Stimulated activated CD4-positive, alpha-beta T cell treated with anti-CD3 and anti-CD28 coated beads, Interleukin-2, amount 100 ng/mL, for 4 hours (primary cell): Measurements from ENCODE around the gene SLC24A3.

Source experiments
- DNase-seq: peaks from one replicate; pipeline ENCODE4 v3.0.0-alpha.2; 2020; ENCODE audit warnings: low read depth

SLC24A3 gene

DNA sequence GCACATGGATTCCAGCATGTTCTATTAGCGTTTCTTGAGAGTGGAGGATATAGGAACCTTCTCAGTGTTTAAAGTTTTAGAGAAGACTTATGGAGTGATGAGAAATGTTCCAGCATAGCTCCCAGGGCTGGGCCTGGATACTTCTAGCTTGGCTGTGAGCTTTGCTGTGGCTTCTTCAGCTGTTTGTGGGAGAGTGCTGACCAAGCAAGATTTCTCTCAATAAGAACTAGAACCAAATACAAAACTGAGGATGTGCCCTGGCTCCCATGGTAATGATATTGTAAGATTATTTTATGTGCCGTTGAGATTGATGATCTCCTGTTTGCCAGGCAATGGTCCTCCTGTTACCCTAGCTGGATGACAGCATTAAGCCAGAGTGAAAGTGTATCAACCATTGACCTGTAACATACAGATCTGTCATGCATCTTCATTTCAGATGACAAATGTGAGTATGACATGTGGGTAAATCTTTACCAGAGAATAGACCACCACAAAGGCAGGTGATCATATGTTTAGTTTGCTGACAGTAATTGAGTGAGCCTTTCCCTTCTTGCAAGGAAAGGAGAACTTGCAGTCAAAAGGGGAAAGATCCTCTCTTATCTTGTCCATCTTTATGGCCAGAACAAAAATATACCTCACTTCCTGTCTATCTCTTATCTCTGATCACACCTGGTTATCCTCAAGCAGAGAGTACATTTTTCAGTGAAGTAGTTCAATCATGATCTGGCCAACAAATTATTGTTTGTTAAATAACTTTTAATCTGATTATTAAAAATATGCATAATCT, 180.1 kb downstream of the SLC24A3 start:
- no peak for DNase-seq

DNA sequence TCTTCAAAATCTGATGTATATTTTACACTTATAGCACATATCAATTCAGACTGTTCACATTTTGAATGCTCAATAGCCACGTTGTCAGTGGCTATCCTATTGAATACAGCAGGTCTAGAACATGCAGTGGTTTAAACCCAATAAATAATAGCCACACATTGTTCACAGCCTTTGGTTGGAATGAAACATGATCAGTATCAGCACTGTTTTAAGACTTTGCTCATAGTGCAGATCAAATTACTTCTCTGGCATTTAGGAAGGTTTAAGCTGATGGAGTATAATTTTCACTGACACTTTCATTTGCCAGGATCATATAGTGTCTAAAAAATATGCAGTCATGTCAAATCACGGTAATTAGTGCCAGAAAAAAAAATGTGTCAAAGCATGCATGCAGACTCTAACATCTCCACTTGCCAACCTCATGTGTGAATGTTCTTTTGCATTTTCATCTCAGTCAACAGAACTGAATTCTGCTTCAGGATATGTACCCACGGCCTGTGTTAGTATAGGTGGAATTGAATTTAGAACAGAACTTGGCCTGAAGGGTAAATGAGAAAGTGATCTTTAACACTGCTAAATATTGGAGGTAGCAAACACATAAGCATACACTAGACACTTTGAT, 184.1 kb downstream of the SLC24A3 start:
- DNase-seq: no peak

DNA sequence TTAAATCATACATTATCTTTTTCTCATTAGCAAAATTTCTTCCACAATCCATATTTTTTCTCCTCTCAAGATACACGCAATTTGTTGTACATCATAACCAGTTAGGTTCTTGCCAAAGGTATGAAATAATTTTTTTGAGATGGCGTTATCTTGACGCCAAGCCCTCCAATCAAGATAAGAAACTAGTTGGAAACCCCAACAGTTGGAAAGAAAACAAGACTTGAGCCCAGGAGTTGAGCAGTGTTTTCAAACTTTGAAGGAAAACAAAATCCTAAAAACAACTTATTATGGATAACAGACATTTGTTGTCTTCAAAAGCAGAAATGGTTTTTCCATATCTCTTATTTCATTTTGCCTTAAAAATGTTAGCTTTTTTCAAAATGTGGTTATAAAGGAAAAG, 184.8 kb downstream of the SLC24A3 start:
- no peak for DNase-seq

DNA sequence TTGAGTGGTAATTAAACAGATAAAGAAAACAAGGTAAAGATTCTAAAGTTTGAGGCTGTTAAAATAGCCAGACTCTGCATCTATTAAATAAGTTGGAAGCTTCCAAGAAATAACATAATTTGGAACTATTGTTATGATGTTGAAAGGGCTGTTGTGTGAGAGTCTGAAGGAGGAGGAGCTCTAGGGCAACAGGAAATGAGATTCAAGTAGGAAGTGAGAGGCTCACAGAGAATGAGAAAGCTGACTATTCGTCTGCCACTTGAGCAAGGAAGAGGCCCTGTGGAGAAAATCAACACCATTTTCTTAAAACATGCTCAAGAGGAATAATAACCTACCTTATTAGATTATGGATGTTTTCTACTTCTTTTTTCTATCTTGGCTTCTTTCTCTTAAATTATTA, 185.2 kb downstream of the SLC24A3 start:
- no peak for DNase-seq

DNA sequence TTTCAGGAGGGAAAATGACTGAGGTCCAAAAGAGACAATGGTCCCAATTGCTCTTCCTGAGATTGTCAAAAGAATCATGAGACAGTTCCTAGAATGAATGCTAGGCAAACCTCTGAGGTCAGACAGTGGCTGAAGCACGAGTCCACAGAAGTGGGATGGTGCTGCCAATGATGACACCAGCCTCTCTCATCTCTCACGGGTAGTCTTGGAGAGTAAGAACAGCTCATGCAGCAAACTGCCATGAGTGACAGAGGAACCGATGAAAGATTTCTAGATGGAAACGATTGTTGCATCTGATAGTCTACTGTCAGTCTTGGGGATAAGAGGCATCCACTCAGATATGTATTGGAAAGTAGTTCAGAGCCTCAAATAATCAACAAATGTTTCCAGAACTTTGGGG, 188.7 kb downstream of the SLC24A3 start:
- DNase-seq: no peak

DNA sequence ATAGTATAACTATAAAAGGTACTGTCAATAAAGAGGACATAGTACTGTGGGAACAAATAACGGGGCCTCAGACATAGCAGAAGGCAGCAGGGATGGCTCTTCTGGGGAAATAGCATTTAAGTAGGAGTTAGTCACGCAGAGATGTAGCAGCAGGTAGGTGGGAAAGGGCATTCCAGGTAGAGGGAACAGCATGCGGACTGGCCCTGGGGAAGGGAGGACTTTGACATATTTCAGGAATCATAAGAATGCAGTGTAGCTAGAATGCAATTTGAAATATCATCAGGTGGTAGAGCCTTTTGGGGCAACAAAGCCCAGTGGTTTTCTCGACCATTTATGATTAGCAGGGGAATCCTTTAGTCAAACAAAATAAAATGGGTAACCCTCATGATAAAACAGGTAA, 191.1 kb downstream of the SLC24A3 start:
- no peak for DNase-seq

DNA sequence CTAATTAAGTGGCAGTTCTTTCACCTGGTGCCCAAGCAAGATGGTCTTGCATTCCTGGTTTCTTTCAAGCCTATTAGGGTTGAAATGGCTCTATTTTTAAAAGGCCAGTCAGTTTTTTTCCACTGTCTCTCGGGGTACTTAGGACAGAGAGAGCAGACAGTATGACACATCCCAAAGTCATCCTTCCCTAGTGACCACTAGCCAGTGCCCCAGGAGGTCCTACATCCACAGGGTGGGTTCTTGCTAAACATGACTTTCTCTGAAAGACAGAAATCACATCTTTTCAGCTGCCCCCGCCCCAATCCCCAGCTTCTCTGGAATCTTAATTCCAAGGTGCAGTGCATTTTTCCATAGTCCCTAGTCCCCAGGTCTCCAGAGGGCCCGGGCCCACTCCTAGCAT, 192.4 kb downstream of the SLC24A3 start:
- no peak for DNase-seq

DNA sequence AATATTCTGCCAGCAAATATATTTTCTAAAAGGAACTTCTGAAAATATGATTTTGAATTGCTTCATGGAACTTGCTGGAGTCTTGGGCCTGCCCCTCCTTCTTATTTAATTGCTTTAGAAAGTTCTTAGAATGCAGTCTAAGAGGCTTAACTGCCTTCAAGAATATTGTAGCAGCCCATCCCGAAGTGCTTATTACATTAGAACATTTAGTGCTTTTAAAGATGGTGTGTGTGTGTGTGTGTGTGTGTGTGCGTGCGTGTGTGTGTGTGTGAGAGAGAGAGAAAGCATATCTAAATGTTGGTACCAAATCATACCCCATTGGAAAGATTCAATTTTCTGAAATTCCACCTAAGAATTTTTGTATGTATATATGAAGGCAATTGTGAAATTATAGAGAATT, 193.5 kb downstream of the SLC24A3 start:
- DNase-seq: no peak

DNA sequence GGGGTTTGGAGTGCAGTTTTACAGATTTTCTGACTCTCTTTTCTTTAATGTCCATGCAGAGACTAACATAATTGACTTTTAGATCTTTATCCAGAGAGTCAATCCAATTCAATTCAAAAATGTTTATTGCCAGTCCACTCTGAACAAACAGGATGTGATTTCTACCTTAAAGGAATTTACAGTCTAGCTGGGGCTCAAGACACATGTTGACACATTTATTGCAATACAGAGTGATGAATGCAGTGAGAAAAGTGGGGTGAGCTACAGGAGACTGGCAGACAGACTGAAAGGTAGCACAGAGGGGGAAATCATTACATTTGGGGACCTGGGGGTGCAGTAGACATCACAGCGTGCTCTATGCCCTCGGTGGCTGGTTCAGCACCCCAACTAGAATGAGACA, 193.9 kb downstream of the SLC24A3 start:
- DNase-seq: no peak

DNA sequence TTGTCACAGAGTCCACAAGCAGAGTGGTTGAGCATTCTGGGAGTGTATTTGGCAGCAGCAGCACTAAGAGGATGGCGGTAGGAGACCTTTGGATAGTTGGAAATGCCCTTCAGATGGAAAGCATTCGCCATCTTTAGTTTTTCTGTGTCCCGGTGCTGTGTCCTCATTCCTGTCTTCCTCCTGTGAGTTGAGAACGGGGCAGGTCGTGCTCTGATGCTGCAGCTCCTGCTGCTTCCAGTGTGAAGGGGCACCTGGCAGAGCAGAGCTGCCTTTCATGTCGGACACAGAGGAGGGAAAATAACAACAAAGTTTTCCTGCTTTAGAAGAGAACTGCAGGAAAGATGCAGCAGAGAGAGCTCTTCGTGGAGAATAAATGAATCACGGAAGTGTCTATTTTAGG, 194.8 kb downstream of the SLC24A3 start:
- no peak for DNase-seq

DNA sequence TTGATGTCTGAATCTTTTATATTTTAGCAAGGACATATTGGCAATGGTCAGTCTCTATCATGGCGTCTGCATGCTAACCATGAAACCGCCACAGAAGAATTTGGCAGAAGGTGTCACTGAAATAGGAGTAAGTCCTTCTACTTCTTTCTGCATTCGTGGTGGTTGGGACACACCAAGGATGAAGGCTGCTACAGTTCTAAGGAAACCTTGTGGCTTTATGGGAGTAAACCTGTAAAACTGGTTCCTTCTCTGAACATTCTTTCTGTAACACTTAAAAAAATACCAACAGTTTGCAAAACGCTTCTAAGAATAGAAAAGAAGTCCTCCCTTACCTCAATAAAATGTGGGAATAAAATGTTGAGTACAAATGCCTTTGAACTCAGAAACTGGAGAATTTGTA, 195.3 kb downstream of the SLC24A3 start:
- no peak for DNase-seq

DNA sequence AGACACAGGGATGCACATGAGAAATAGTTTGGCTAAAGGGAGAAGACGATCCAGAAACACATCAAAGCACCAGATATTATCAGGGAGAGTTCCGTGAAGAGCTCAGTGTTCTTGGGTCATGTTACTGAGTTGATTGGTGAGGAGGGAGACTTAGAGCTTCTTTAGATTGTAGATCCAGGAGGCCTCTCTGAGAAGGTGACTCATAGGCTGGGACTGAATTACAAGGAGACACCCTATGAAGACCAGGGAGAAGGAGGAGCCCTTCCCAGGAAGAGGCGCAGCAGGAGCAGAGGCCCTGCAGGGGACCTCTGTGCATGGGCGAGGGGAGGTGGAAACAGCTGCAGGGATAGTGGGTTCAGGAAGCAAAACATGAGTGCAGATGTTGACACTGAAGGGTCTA, 196.5 kb downstream of the SLC24A3 start:
- no peak for DNase-seq

DNA sequence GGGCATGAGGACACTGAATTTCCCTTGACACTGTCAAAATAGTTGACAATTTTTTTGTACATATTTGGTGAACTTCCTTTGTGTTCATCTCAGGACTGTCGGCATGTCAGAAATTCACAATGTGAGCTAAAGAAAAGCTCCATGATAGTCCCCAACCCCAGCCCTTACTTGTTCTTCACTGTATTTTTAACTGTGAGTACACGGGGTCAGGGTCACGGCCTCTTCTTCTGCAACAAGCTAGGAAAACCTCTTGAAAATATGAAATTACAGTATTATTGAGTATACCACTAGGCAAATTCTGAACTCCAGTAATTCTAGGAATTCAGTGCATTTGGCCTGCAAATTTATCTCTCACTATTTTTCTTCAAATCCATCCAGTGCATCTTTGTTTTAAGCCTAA, 199.4 kb downstream of the SLC24A3 start:
- no peak for DNase-seq

DNA sequence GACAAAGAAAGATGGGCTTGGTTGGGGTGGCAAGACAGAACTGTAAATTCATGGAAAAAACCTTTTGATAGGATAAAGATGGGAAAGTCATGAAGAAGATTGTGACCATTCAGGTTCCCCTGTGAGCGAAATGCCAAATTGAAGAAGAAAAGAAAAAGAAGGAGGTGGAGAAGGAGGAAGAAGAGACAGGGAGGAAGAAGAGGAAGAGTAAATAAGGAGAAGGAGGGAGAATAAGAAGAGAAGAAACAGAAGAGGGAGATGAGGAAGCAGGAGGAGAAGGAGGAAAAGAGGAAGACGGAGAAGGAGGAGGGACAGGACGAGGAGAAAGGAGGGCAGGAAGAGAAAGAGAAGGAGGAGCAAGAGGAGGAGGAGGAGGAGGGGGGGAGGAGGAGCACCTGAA, 199.8 kb downstream of the SLC24A3 start:
- DNase-seq: no peak

DNA sequence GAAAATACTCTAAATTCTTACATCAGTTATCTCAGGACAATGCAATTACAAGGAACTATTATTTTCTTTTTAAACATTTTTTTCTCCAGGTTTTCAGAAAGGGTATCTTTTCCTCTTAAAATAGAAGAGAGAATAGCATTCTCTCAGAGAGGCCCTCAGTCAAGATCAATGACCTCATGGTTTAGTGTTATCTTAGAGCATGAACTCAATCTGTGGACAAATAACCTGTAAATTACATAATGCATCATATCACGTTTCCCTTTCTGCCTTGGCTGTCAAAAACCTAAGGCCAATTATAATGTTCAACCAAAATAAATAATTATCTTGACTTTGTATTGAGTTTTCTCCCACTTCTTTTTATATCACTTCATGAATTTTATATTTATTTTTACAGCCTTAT, 202.2 kb downstream of the SLC24A3 start:
- no peak for DNase-seq

DNA sequence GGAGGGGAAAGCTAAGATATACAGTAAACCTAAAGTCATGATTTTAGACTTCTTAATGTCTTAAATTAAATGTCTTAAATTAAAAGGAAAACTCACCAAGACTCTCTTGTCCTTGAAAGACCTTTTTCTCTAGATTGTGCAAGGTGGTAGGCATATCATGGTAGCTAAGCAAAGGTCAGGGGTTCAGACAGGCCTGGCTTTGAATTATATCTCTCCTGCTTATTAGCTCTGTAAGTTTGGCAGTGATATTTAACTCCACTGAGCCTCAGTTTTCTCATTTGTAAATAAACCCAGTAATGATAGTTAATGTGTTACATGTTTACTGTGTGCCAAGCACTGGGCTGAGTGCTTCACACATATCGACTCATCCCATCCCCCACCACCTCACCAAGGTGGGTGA, 203.3 kb downstream of the SLC24A3 start:
- DNase-seq: no peak

DNA sequence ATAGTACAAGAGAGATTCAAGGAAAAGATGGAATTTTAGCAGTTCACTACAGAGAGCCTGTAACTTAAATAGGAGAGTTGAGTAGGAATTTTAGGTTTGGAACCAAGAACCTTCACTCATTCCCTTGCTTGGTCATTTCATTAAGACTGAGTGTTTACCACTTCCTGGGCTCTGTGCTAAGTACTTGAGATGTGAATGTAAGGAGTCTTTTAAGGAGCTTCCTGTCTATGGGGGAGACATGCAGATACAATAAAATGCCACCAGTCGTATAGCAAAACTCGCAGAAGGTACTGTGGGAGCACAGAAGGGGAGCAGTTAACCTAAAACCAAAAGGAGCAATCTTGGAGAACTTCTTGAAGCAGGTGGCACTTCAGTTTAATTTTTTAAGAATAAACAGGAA, 204.2 kb downstream of the SLC24A3 start:
- no peak for DNase-seq

DNA sequence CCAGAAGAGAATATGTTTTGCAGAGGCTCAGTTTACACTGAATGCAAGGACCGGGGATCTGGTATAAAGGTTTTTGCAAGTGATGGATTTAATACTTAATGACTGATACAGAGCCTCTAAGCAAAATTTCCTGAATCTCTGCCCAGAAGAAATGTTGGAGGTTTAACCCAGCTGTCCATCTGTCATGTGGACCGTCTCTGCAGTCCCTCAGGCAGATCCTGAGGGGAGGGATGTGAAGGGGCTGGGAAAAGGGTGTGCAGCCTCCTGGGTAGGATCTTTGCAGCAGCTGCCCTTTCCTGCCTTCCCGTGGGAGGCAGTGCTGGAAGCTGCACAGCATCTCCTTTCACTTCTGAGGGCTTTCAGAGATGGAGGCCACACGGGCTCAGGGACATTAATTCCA, 207.0 kb downstream of the SLC24A3 start:
- no peak for DNase-seq

DNA sequence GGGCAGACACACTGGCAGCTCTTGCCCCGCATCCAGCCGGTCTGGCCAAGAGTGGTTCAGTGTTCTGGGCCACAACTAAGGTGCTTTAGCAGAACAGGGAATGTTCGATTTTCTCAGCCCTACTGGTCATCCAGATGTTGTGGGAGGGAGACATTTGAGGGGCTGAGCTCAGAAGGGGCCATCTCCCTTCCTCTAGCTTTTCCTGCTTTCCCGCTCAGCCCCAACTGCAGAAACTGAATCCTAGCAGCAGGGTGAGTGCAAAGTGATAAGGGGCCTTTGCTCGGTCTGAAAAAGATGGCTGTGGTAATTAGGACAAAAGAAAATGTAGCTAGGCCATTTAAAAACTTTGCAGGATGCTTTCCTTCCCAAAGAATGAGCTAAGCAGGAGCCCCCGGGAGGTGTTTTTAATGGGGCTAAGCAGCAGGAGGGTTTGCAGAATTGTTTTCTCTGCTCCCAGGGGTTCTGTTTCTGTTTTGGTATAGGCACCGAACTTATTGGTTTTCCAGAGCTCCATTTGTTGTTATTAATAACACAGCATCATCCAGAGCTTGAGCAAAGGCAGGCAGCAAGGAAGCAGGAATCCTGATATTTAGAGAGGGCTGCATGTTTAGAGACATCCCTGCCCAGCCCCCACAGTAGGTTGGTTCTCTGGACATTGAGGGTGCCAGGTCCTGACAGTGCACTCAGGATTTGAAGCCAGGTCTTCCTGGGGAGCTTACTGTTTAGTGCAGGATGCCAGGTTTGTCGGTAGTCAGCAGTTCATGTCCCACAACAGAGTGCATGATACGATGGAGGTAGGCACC, 210.9 kb downstream of the SLC24A3 start:
- DNase-seq: no peak

DNA sequence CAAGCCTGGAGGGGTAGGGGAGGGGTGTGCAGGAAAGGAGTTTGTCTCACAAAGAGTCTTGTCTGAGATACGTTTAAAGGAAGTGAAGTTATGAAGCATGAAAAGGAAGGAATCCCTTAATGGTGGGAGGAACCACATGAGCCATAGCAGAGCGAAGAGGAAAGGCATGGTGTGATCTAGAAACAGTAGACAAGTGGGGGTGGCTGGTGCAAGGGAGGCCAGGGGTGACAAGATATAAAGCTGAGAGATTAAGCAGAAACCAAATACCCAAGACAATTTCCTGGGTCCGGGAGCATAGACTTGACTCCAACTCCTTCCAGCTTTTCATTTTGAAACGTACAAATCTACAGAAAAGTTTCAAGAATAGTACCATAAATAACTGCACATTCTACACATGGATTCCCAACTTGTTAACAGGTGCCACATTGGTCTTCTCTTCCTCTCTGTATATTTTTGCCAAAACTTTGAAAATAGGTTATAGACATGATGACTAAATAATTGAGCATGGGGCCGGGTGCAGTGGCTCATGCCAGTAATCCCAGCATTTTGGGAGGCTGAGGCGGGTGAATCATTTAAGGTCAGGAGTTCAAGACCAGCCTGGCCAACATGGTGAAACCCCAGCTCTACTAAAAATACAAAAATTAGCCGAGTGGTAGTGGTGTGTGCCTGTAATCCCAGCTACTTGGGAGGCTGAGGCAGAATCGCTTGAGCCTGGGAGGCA, 211.6 kb downstream of the SLC24A3 start:
- no peak for DNase-seq

DNA sequence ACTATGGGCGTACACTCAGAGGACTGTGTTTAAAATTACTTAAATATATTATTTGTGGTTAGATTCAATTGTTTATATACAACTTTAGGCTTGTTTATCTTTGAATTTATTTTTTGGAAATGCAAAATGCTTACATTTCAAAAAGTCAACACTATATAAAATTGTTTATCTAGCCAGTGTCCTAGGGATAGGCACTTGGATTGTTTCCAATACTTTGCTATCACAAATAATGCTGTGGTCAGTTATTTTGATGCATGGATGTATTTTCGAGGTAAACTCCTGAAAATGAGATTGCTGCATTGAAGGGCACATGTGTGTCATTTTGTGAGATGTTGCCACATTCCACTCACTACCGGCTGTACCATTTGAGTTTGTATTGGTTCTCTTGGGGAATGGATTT, 213.9 kb downstream of the SLC24A3 start:
- DNase-seq: no peak

DNA sequence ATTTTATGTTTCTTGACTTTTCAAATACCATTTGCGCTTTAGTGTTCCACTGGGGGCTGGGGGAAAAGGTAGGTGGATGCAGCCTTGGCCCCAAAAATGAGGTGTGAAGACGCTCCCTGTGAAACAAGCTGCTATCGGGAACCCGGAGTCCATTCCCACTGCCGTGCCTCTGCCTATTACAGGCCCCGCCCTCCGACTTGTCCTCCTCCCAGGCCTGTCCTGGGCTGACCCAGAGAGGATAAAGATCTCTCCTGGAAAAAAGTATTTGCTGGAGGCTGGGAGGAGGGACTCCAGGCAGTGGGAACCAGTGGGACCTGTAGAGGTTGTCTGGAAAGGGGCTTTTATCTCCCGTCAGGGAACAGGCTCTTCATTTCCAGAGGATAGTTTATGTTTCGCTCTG, 215.0 kb downstream of the SLC24A3 start:
- no peak for DNase-seq

DNA sequence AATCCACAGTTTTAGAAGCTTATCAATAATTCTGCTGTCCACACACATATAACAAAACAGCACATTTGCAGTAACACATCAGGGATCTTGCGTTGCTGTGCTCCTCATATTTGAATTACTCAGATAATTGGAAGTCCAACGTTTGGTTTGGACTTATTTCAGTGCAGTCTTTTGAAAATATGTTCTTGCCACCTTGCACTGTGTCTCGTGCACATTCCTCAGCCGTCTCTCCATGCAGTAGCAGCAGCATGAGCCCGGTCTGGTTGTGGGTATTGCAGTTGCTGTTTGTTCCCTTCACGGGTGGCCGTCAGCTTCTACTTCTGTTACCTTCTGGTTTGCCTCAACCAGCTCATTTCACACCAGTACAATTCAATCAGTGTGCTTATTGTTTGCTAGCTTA, 215.5 kb downstream of the SLC24A3 start:
- DNase-seq: no peak
